H9 (cell line): Measurements from ENCODE around the gene CD300C. TPM values are rescaled to one million over a fixed set of nuclear protein-coding genes. Genes with fewer than 3 reads are reported as not detected.

Source experiments
- DNase-seq: peaks from one replicate; pipeline ENCODE4 v3.0.0-alpha.2; 2017
- H2AFZ ChIP-seq: one replicate; pipeline ENCODE4 v1.6.1; 2013; ENCODE audit warnings: mild to moderate bottlenecking, low read length, control low read depth, moderate library complexity
- H2AK5ac ChIP-seq: 2 replicates; pipeline ENCODE4 v1.6.1; 2013; ENCODE audit warnings: low read length, control low read depth, mixed read lengths; ENCODE audit not compliant: insufficient read length
- H2BK120ac ChIP-seq: one replicate; pipeline ENCODE4 v1.6.1; 2013; ENCODE audit warnings: low read depth, mild to moderate bottlenecking, low read length, control low read depth, inconsistent platforms; ENCODE audit not compliant: poor library complexity, severe bottlenecking
- H2BK12ac ChIP-seq: 2 replicates; pipeline ENCODE4 v1.6.1; 2013; ENCODE audit warnings: low read length, control low read depth, mixed read lengths, low read depth; ENCODE audit not compliant: insufficient read length
- H2BK15ac ChIP-seq: 2 replicates; pipeline ENCODE4 v1.6.1; 2013; ENCODE audit warnings: low read depth, low read length, control low read depth
- H2BK20ac ChIP-seq: one replicate; pipeline ENCODE4 v1.6.1; 2013; ENCODE audit warnings: low read depth, mild to moderate bottlenecking, low read length, control low read depth, inconsistent platforms; ENCODE audit not compliant: poor library complexity, severe bottlenecking
- H2BK5ac ChIP-seq: 2 replicates; pipeline ENCODE4 v1.6.1; 2013; ENCODE audit warnings: low read length, control low read depth, mixed read lengths; ENCODE audit not compliant: insufficient read length
- H3K14ac ChIP-seq: 2 replicates; pipeline ENCODE4 v1.6.1; 2013; ENCODE audit warnings: low read length, control low read depth; ENCODE audit not compliant: insufficient read depth
- H3K18ac ChIP-seq: 2 replicates; pipeline ENCODE4 v1.6.1; 2013; ENCODE audit warnings: low read depth, mild to moderate bottlenecking, mixed read lengths, low read length, control low read depth; ENCODE audit not compliant: insufficient read length
- H3K23ac ChIP-seq: 2 replicates; pipeline ENCODE4 v1.6.1; 2013; ENCODE audit warnings: low read length, control low read depth, mixed read lengths, low read depth; ENCODE audit not compliant: insufficient read length
- H3K23me2 ChIP-seq: 2 replicates; pipeline ENCODE4 v1.6.1; 2013; ENCODE audit warnings: low read depth, mild to moderate bottlenecking, mixed read lengths, low read length, control low read depth; ENCODE audit not compliant: insufficient read length, poor library complexity, severe bottlenecking
- H3K27ac ChIP-seq: 2 replicates; pipeline ENCODE4 v1.5.1; 2013; ENCODE audit warnings: low read length, control low read depth, mixed read lengths, low read depth; ENCODE audit not compliant: insufficient read length
- H3K27me3 ChIP-seq: 2 replicates; pipeline ENCODE4 v1.6.1; 2013; ENCODE audit warnings: low read length, control low read depth, inconsistent platforms; ENCODE audit not compliant: insufficient read depth
- H3K4ac ChIP-seq: 2 replicates; pipeline ENCODE4 v1.6.1; 2013; ENCODE audit warnings: low read depth, mild to moderate bottlenecking, control low read depth, inconsistent platforms, low read length, moderate library complexity
- H3K4me1 ChIP-seq: 2 replicates; pipeline ENCODE4 v1.6.1; 2013; ENCODE audit warnings: low read length, control low read depth, inconsistent platforms; ENCODE audit not compliant: insufficient read depth
- H3K4me2 ChIP-seq: 2 replicates; pipeline ENCODE4 v1.6.1; 2013; ENCODE audit warnings: low read length, control low read depth, mixed read lengths; ENCODE audit not compliant: insufficient read length, insufficient read depth
- H3K56ac ChIP-seq: 2 replicates; pipeline ENCODE4 v1.6.1; 2013; ENCODE audit warnings: low read depth, mild to moderate bottlenecking, mixed read lengths, low read length, control low read depth; ENCODE audit not compliant: insufficient read length
- H3K79me1 ChIP-seq: 2 replicates; pipeline ENCODE4 v1.6.1; 2013; ENCODE audit warnings: low read depth, mild to moderate bottlenecking, moderate library complexity, low read length, control low read depth, inconsistent platforms; ENCODE audit not compliant: insufficient read depth, poor library complexity, severe bottlenecking
- H3K79me2 ChIP-seq: 2 replicates; pipeline ENCODE4 v1.6.1; 2013; ENCODE audit warnings: low read length, control low read depth, inconsistent platforms; ENCODE audit not compliant: insufficient read depth
- H3K9ac ChIP-seq: 2 replicates; pipeline ENCODE4 v1.6.1; 2013; ENCODE audit warnings: low read length, control low read depth, mixed read lengths; ENCODE audit not compliant: insufficient read length; ENCODE audit errors: extremely low read depth
- H3K9me3 ChIP-seq: one replicate; pipeline ENCODE4 v1.6.1; 2013; ENCODE audit warnings: low read depth, low read length, inconsistent platforms; ENCODE audit not compliant: control insufficient read depth
- H3T11ph ChIP-seq: one replicate; pipeline ENCODE4 v1.6.1; 2013; ENCODE audit warnings: mild to moderate bottlenecking, low read length, control low read depth, inconsistent platforms
- H4K20me1 ChIP-seq: one replicate; pipeline ENCODE4 v1.6.1; 2013; ENCODE audit not compliant: control insufficient read depth, insufficient read length, insufficient read depth
- H4K5ac ChIP-seq: 2 replicates; pipeline ENCODE4 v1.6.1; 2013; ENCODE audit warnings: low read depth, mild to moderate bottlenecking, mixed read lengths, low read length, control low read depth; ENCODE audit not compliant: insufficient read length
- H4K8ac ChIP-seq: replicated peaks from 2 replicates; pipeline ENCODE4 v1.6.1; 2013; ENCODE audit warnings: low read length, control low read depth, mixed read lengths, low read depth; ENCODE audit not compliant: insufficient read length
- H4K91ac ChIP-seq: 2 replicates; pipeline ENCODE4 v1.6.1; 2013; ENCODE audit warnings: low read depth, mild to moderate bottlenecking, moderate library complexity, mixed read lengths, low read length, control low read depth; ENCODE audit not compliant: insufficient read length
- H3K27ac Mint-ChIP-seq, 3 experiments: 2 replicates in 2 of 3; 3 replicates in 1 of 3; pipeline ENCODE4 v1.8.0; 2020 to 2021; ENCODE audit warnings: mixed read lengths in 3 of 3, mild to moderate bottlenecking in 1 of 3, moderate library complexity in 1 of 3
- H3K27me3 Mint-ChIP-seq: 2 replicates; pipeline ENCODE4 v1.8.0; 2021; ENCODE audit warnings: low read depth, mild to moderate bottlenecking, moderate library complexity, mixed read lengths
- H3K36me3 Mint-ChIP-seq, 3 experiments: 2 replicates in 2 of 3; 3 replicates in 1 of 3; pipeline ENCODE4 v1.8.0; 2020 to 2021; ENCODE audit warnings: low read depth in 3 of 3, mixed read lengths in 3 of 3; ENCODE audit not compliant: insufficient read depth in 1 of 3
- H3K4me1 Mint-ChIP-seq, 2 experiments: 2 replicates each; pipeline ENCODE4 v1.8.0; 2020; ENCODE audit warnings: mixed read lengths in 2 of 2
- H3K4me3 Mint-ChIP-seq, 2 experiments: 2 replicates in 1 of 2; 3 replicates in 1 of 2; pipeline ENCODE4 v1.8.0; 2020 to 2021; ENCODE audit warnings: mild to moderate bottlenecking in 2 of 2, mixed read lengths in 2 of 2, moderate library complexity in 1 of 2
- H3K9me3 Mint-ChIP-seq, 2 experiments: 2 replicates in 1 of 2; 3 replicates in 1 of 2; pipeline ENCODE4 v1.8.0; 2020; ENCODE audit warnings: mild to moderate bottlenecking in 2 of 2, mixed read lengths in 2 of 2, moderate library complexity in 1 of 2
- CTCF ChIP-seq: fragments of 200-600 bp; sonication (generic); conservative IDR thresholded peaks from 3 replicates; pipeline ENCODE4 v1.8.0; 2021; ENCODE audit warnings: antibody characterized with exemption, mild to moderate bottlenecking
- WGBS: extraction: QIAGEN DNeasy Blood & Tissue Kit; methylation state at CpG from one replicate; pipeline ENCODE4 v1.1.7; 2013; ENCODE audit warnings: missing lambda C conversion rate, low lambda C conversion rate, mixed read lengths; ENCODE audit not compliant: insufficient read length; ENCODE audit errors: extremely low coverage; 5-methylcytosine and 5-hydroxymethylcytosine counted together
- total RNA-seq: library from RNA; stranded (reverse); gene quantifications from 2 replicates; pipeline ENCODE4 v1.2.1, GENCODE V29; 2021

Gene CD300C
- total RNA-seq, 1 experiment from 2014 or later = not detected

DNA sequence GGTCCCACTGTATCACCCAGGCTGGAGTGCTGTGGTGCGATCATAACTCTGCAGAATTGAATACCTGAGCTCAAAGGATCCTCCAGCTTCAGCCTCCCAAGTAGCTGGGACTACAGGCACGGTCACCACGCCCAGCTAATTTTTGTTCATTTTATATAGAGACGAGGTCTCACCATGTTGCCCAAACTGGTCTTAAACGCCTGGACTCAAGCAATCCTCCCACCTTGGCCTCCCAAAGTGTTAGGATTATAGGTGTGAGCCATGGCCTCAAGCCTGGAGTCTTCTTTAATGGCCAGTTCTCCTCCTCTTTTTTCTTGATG lies 15.1 kb downstream of the CD300C start:
- Histone ChIP-seq H2AK5ac (no peak overlapping the region), H4K20me1 (no peaks in the 10 kb centered on the region), H3K14ac (no peak overlapping the region), H2BK5ac (no peak overlapping the region), H3T11ph (no peak overlapping the region), H3K23me2 (no peaks in the 10 kb centered on the region), H3K18ac (no peak overlapping the region), H2BK12ac (no peak overlapping the region), H3K79me1 (no peaks in the 10 kb centered on the region), H3K4me1 (peaks cover 2% of the 10 kb centered on the region), H3K56ac (no peak overlapping the region), H3K9ac (no peak overlapping the region), H4K5ac (no peak overlapping the region), H3K4me2 (no peak overlapping the region), H4K91ac (no peak overlapping the region), H3K4ac (no peak overlapping the region), H2BK15ac (no peak overlapping the region), H3K27me3 (no peaks in the 10 kb centered on the region; the same call in 1 of the 2 replicates), H3K9me3 (no peaks in the 10 kb centered on the region), H3K79me2 (no peaks in the 10 kb centered on the region), H2BK120ac (no peak overlapping the region), H3K27ac (no peak overlapping the region), H2AFZ (no peak overlapping the region), H2BK20ac (no peak overlapping the region), H4K8ac (no peak overlapping the region), H3K23ac (no peak overlapping the region)
- no peak for TF ChIP-seq CTCF
- Mint-ChIP-seq H3K27ac (no peak overlapping the region), H3K27me3 (peaks cover 55% of the 10 kb centered on the region), H3K36me3 (no peaks in the 10 kb centered on the region; a peak in 2 of 7 replicates), H3K4me3 (no peak overlapping the region), H3K9me3 (no peaks in the 10 kb centered on the region; a peak in 2 of 5 replicates), H3K4me1 (peaks cover 8 to 10% of the 10 kb centered on the region in 2 experiments)
- no CpG with 5 or more reads among the region's 5 CpGs for WGBS
- no peak for DNase-seq
